Thyroid gland (tissue), 4 donors: ENCODE measurements around the gene DNAH9.

Source experiments
- CTCF ChIP-seq, 6 experiments: fragments of 200-600 bp in 3 of 6; fragments of 450-650 bp in 3 of 6; sonication (generic) in 3 of 6; IDR thresholded peaks; one replicate each; pipeline ENCODE4 v1.5.1; 2016 to 2019; ENCODE audit warnings: antibody characterized with exemption in 6 of 6, mild to moderate bottlenecking in 2 of 6, inconsistent platforms in 1 of 6, moderate library complexity in 1 of 6
- POLR2A ChIP-seq, 2 donors: fragments of 450-650 bp; IDR thresholded peaks; one replicate each; pipeline ENCODE4 v1.6.1; 2017; ENCODE audit warnings: antibody characterized with exemption in 2 of 2, mild to moderate bottlenecking in 2 of 2, moderate library complexity in 1 of 2

- TF ChIP-seq CTCF (IDR thresholded peaks at IDR 0.05): no peak
- no peak for TF ChIP-seq POLR2A (IDR thresholded peaks at IDR 0.05)
Measured at GRCh38 chr17:11739848-11740247, 141.6 kb downstream of the DNAH9 start.
